GM12874 (cell line): Measurements from ENCODE around the gene PARD3B.

Experiments
- TF ChIP-seq, protein P1 (sequence below): IDR thresholded peaks from 2 replicates; pipeline ENCODE4 v1.5.1; 2011; ENCODE audit warnings: low read depth, mild to moderate bottlenecking, control low read depth, low read length, moderate library complexity; ENCODE audit not compliant: insufficient read depth

PARD3B gene

DNA sequence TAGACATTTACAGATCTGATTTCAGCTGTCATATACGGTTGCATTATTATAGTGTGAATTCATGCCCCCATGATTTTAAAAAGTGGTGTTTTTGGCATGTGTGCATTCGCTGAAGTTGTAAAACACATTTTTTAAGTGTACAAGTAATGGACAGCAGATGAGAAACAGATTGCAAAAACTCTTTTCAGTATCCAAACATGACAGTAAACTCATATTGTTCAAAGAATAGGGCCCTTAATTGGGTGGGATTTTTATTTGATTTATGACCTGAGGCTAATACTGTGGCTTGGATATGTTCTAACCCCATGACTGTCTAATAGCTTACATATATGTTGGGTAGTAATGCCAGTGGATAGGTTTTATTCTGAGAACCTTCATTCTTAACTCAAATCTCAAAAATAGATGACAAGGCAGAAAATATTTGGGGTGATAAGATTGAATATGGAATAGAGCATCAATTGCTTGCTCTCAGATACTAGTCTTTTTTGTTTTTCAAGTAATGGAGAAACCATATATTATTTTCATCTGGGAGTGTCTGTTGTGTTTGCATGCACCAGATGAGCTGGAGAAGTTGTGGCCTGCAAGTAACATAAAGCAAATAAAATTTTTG is 118.6 kb downstream of the PARD3B start:
- TF ChIP-seq, protein P1, sequence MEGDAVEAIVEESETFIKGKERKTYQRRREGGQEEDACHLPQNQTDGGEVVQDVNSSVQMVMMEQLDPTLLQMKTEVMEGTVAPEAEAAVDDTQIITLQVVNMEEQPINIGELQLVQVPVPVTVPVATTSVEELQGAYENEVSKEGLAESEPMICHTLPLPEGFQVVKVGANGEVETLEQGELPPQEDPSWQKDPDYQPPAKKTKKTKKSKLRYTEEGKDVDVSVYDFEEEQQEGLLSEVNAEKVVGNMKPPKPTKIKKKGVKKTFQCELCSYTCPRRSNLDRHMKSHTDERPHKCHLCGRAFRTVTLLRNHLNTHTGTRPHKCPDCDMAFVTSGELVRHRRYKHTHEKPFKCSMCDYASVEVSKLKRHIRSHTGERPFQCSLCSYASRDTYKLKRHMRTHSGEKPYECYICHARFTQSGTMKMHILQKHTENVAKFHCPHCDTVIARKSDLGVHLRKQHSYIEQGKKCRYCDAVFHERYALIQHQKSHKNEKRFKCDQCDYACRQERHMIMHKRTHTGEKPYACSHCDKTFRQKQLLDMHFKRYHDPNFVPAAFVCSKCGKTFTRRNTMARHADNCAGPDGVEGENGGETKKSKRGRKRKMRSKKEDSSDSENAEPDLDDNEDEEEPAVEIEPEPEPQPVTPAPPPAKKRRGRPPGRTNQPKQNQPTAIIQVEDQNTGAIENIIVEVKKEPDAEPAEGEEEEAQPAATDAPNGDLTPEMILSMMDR: no peak

DNA sequence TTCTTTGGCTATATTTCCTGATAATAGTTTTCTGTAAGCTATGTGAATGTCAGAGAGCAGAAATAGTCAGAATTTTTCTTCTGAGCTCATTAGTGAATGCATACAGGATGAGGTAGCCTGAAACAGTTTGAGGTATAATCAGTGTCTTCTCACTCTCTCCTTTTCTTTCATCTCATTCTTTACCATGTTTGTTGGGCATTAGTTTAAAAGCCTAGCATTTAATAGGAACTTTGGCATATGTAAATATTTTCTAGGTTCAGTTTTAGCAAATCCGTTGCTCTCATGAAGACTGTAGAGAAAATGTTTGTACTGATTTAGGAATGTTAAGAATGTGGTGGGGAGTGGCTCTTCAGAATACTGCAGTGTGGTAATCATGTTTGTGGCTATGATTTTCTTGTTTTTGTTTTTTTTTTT is 119.4 kb downstream of the PARD3B start:
- TF ChIP-seq, protein P1: no peak

DNA sequence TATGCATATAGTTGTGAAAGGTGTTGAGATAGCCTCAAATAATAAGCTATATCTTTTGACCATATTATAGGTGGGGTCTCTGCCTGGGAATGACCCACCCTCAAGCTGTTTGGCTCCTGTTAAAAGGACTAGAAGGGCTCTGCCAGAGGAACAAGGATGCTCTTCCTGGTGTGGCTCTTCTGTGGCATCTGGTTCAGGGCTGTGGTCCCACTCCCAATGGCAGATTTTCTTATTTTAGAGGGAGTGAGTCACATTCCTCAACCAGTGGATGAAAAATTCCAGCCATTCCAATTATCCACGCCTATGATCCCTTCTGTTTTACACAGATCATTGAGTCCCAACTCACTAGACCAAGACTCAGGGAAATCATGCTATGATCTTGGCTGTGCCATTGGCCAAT is 119.9 kb downstream of the PARD3B start:
- TF ChIP-seq, protein P1: no peak

DNA sequence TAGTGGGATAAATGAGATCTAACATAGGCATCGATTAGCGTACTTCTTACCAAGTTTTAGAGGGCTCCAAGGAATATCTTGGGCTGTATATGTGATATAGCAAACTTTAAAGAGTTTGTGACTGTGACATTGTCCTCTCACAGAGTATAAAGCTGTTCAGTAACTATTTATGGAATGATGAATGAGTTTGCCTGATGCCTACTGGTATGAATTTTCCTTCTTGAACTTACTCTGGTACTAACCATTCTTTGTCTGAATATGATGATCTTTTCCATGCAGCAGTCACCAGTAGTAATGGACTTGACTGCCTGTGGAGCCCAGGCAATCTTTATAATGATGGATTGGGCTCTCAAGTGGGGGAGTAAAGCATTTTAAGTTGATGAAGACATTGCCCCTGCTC is 120.5 kb downstream of the PARD3B start:
- TF ChIP-seq, protein P1: no peak

DNA sequence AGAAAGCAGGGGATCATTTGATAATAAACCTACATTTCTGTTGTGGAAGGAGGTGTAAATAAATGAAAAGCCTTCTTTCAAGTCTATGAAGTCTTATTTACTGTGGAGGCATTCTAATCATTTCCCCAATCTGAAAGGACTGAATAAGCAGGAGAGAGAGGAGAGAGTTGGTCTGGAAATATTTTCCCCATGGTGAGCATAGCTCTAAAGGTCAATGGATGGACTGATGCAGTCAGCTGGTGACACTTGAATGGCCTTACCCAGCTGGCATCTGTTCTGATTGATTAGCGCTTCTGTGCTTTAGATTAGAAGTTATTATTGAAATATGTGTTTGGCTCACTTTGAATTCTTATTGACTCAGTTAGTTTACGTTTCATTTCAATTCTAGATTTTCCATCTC is 122.7 kb downstream of the PARD3B start:
- TF ChIP-seq, protein P1: no peak

DNA sequence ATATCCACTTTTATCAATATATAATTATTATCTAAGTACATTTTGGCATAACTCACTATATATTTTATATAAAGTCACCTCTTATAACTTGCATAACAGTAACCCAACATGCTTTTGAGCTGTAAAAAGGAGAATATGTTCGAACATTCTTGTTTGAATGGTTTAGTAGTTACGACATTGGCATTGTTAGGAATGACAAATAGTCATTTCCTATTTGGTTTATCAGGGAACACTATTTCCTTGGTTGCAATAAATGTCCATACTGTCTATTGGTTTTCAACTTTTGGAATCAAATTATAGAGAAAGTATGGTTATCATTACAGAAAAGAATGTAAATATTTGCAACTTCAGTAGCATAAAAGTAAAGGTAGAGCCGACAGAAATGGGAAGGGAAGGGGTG is 124.1 kb downstream of the PARD3B start:
- TF ChIP-seq, protein P1: no peak

DNA sequence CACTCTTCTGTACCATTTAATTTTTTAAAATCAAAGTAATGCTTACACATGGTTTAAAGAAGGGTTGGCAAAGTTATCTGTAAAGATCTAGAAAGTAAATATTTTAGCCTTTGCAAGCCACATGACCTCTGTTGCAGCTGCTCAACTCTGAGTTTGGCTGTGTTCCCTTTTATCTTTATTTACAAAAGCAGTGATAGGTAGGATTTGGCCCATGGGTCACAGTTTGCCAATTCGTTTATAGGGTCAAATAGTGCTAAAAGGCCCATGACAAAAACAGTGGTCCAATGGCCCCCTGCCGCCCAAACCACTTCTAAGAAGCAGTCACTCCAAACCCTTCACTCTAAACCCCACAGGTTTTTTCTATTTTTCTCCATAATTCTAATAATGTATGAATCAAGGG is 124.8 kb downstream of the PARD3B start:
- TF ChIP-seq, protein P1: no peak
